Measurements from ENCODE around the gene GSTM1.
"Not testable (repeated sequence)": the region's sequence is repeated elsewhere in the genome, so short reads cannot be mapped to it uniquely, and the experiment has no call there.

DNA sequence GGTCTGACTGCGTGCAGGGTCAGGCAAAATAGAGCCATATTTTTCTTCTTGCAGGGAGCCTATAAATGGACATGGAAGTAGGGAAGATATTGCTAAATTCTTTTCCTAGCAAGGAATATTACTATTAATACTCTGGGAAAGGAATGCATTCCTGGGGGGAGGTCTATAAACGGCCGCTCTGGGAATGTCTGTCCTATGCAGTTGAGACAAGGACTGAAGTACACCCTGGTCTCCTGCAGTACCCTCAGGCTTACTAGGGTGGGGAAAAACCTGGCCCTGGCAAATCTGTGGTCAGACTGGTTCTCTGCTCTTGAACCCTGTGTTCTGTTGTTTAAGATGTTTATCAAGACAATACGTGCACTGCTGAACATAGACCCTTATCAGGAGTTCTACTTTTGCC is 21.3 kb downstream of the GSTM1 start:
- TF ChIP-seq, protein P1, sequence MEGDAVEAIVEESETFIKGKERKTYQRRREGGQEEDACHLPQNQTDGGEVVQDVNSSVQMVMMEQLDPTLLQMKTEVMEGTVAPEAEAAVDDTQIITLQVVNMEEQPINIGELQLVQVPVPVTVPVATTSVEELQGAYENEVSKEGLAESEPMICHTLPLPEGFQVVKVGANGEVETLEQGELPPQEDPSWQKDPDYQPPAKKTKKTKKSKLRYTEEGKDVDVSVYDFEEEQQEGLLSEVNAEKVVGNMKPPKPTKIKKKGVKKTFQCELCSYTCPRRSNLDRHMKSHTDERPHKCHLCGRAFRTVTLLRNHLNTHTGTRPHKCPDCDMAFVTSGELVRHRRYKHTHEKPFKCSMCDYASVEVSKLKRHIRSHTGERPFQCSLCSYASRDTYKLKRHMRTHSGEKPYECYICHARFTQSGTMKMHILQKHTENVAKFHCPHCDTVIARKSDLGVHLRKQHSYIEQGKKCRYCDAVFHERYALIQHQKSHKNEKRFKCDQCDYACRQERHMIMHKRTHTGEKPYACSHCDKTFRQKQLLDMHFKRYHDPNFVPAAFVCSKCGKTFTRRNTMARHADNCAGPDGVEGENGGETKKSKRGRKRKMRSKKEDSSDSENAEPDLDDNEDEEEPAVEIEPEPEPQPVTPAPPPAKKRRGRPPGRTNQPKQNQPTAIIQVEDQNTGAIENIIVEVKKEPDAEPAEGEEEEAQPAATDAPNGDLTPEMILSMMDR (IDR thresholded peaks at IDR 0.05; ENCODE audit: low read depth, low read length), result not testable (repeated sequence)
- not testable (repeated sequence) for TF ChIP-seq EZH2phosphoT487 (IDR thresholded peaks at IDR 0.05; ENCODE audit: low read depth)

Data from OCI-LY3 (cell line).